Suprapubic skin (tissue), 4 donors: ENCODE data around the gene ALKBH1.

Experiments used
- CTCF ChIP-seq, 2 donors: fragments of 200-600 bp in 1 of 2; fragments of 450-650 bp in 1 of 2; sonication (generic) in 1 of 2; IDR thresholded peaks; one replicate each; pipeline ENCODE4 v1.5.1; 2016 to 2019; ENCODE audit warnings: antibody characterized with exemption in 2 of 2, mild to moderate bottlenecking in 1 of 2, moderate library complexity in 1 of 2
- EP300 ChIP-seq: sonication (generic); formaldehyde crosslinking; IDR thresholded peaks from one replicate; pipeline ENCODE4 v1.6.1; 2017; ENCODE audit warnings: antibody characterized with exemption
- POLR2A ChIP-seq, 2 donors: fragments of 450-650 bp; IDR thresholded peaks; one replicate each; pipeline ENCODE4 v1.6.1; 2017; ENCODE audit warnings: antibody characterized with exemption in 2 of 2, mild to moderate bottlenecking in 2 of 2, moderate library complexity in 2 of 2
- POLR2AphosphoS5 ChIP-seq, 3 donors: sonication (generic); formaldehyde crosslinking; IDR thresholded peaks; one replicate each; pipeline ENCODE4 v1.6.1; 2017; ENCODE audit warnings: antibody characterized with exemption in 3 of 3

GRCh38 chr14:77660754-77661153 is 47.1 kb downstream of the ALKBH1 start:
- TF ChIP-seq EP300 (no peak), CTCF (IDR thresholded peaks at IDR 0.05) (no peak), POLR2AphosphoS5 (IDR thresholded peaks at IDR 0.05) (no peak), POLR2A (IDR thresholded peaks at IDR 0.05) (no peak)
